Femur (tissue), 1 donor: Measurements from ENCODE around the gene GNAI2.

Experiments
- DNase-seq: peaks from one replicate; pipeline ENCODE4 v3.0.0-alpha.2; 2017

GNAI2 gene

GRCh38 chr3:50300681-50301254, 64.8 kb downstream of the GNAI2 start:
- DNase-seq, result peak; percentile 33

DNA sequence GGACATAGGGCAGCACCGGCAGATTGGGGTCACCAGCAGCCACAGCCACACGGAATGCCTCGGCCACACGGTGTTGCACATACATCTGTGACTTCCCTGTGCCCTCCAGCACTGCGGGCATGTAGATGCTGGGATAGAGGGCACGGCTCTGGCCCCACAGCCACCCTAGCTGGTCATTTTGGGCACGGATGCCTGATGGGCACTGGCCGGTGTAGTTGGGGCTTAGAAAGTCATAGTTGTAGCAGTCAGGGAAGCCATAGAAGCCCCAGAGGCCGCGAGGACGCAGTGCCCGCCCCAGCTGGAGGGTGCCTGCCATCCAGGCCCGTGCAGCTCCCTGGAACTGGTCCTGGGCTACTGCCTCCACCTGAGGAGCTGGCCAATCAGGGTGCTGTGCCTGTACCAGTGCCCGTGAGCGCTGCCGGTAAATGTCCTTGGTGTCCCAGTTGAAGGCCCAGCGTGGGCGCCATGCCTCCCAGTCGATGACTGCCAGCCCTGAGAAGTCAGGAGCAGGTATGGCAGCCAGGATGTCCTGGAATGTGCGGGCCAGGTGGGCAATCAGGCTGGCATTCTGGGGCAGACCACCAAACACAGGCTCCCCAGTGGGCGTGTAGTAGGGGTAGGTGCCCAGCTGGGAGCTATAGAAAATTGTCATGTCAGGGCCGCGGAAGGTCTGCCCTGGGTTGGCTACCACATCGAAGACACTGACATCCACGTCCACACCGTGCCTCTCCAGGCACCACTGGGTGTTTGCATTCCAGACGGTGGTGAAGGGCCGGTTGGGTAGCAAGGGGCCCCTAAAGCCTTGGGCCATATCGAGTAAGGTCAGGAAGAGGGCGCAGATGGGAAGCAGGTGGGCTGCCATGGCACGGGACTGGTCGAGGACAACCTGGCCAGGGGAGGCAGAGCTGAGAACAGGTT, 66.3 kb downstream of the GNAI2 start:
- peak; percentile 28 for DNase-seq

DNA sequence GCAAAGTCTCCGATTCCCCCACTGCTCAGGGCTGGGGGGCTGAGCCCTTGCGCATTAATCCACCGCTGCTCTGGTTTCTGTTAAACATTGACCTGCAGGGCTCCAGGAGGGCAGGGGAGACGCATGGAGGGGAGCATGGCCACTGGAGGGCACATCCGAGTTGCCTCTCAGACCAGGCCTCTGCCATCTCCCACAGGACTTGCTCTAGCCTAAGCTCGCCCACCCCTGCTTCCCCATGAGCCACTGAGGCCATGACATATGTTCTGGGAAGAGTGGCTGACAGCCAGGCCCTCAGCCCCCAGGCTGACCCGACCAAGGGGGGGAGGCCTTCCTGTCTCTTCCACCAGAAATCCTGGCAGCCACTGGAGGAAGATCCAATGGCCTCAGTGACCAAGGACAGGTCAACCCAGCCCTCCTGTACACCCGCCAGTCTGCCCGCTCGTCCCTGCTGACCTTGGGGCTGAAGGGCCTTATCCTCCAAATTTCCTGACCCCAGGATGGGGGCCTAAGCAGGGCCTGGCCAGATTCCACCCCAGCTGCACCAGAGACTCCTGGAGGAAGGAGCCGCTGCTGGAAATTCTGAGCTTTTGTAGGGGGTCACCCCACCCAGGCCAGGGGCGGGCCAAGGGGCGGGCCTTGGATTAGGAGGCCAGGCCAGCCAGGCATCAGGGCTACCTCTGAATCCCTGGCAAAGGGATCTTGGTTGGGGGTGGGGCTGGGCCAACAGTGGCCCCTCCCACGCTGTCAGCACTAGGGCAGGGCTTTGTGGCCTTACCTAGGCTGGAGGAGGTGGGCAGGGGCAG, 67.2 kb downstream of the GNAI2 start, which contains the start of gene HYAL1:
Gene HYAL1, minus strand, starts transcription at position 562 of the 803 bp plus-strand sequence. CDS start 618 bp downstream, outside the sequence.
- DNase-seq, result peak; percentile 71

GRCh38 chr3:50304601-50305000, 68.6 kb downstream of the GNAI2 start:
- DNase-seq, result no peak
